PC-9 (cell line): ENCODE results near the gene OPA1. TPM values are rescaled to one million over a fixed set of nuclear protein-coding genes. Genes with fewer than 3 reads are reported as not detected.
A peak's percentile ranks its signal among the peaks of the same experiment; 100 is the strongest.

Experiments
- BruUV-seq: library from RNA; stranded (reverse); fragments of 400-500 nt; replicated peaks from 2 replicates; lab custom pipeline; 2021; lab: Mats Ljungman, UMichigan
- CTCF ChIA-PET: fragments of 300-600 bp; sonication (Branson Sonifier 250); formaldehyde crosslinking; loops from one replicate; lab custom pipeline; 2022; ENCODE audit warnings: antibody characterized with exemption; lab: Charles Lee
- POLR2A ChIA-PET: fragments of 300-600 bp; sonication (Branson Sonifier 250); formaldehyde crosslinking; loops from one replicate; lab custom pipeline; 2022; ENCODE audit warnings: antibody characterized with exemption; ENCODE audit not compliant: unreplicated experiment; lab: Charles Lee
- DNase-seq, 2 experiments: peaks; one replicate each; pipeline versions ENCODE4 v3.0.0 to v3.0.0-alpha.2; 2015 to 2022; ENCODE audit warnings: mixed read lengths in 1 of 2
- H2AFZ ChIP-seq: fragments of 200-600 bp; sonication (generic); 2 replicates; pipeline ENCODE4 v1.8.1; 2017; ENCODE audit warnings: antibody characterized with exemption
- H3F3A ChIP-seq: fragments of 200-600 bp; sonication (generic); 2 replicates; pipeline ENCODE4 v1.8.1; 2017; ENCODE audit warnings: antibody characterized with exemption, mild to moderate bottlenecking, low read depth; ENCODE audit not compliant: insufficient read depth
- H3K27ac ChIP-seq: fragments of 200-600 bp; sonication (generic); 2 replicates; pipeline ENCODE4 v1.6.1; 2016; ENCODE audit warnings: mixed run types
- H3K27me3 ChIP-seq: fragments of 200-600 bp; sonication (generic); 2 replicates; pipeline ENCODE4 v1.6.1; 2016; ENCODE audit warnings: low read depth, mixed run types; ENCODE audit not compliant: insufficient read depth
- H3K36me3 ChIP-seq: fragments of 200-600 bp; sonication (generic); 2 replicates; pipeline ENCODE4 v1.6.1; 2016; ENCODE audit warnings: low read depth, mixed run types
- H3K4me1 ChIP-seq: fragments of 200-600 bp; sonication (generic); replicated peaks from 2 replicates; pipeline ENCODE4 v1.6.1; 2016; ENCODE audit warnings: mixed run types; ENCODE audit not compliant: insufficient read depth
- H3K4me2 ChIP-seq: fragments of 200-600 bp; sonication (generic); 2 replicates; pipeline ENCODE4 v1.6.1; 2017; ENCODE audit warnings: mixed run types
- H3K4me3 ChIP-seq: fragments of 200-600 bp; sonication (generic); 2 replicates; pipeline ENCODE4 v1.6.1; 2016; ENCODE audit warnings: mixed run types
- H3K79me2 ChIP-seq: fragments of 200-600 bp; sonication (generic); 2 replicates; pipeline ENCODE4 v1.6.1; 2017; ENCODE audit warnings: low read depth, mixed run types
- H3K9me2 ChIP-seq: fragments of 200-600 bp; sonication (generic); 2 replicates; pipeline ENCODE4 v1.8.1; 2017; ENCODE audit warnings: mild to moderate bottlenecking; ENCODE audit not compliant: insufficient read depth
- H3K9me3 ChIP-seq: fragments of 200-600 bp; sonication (generic); 2 replicates; pipeline ENCODE4 v1.8.1; 2016; ENCODE audit warnings: low read depth; ENCODE audit not compliant: insufficient read depth
- H4K20me1 ChIP-seq: fragments of 200-600 bp; sonication (generic); 2 replicates; pipeline ENCODE4 v1.8.1; 2017; ENCODE audit not compliant: insufficient read depth
- CTCF ChIP-seq: fragments of 200-600 bp; sonication (generic); conservative IDR thresholded peaks from 2 replicates; pipeline ENCODE4 v1.6.1; 2017; ENCODE audit warnings: mixed run types, antibody characterized with exemption, mild to moderate bottlenecking, moderate library complexity
- EZH2 ChIP-seq: fragments of 200-600 bp; sonication (generic); IDR thresholded peaks from 2 replicates; pipeline ENCODE4 v1.8.0; 2017; ENCODE audit warnings: antibody characterized with exemption, low read depth
- intact Hi-C: fragments of 100-400 bp; cut with micrococcal nuclease; formaldehyde crosslinking; loops from one replicate; pipeline ENCODE4 v1.10.0; 2022; ENCODE audit not compliant: unreplicated experiment
- total RNA-seq: library from RNA; stranded (reverse); gene quantifications from 2 replicates; pipeline ENCODE4 v1.2.3, GENCODE V29; 2021

Gene OPA1
- total RNA-seq, 1 experiment from 2014 or later: 120 TPM

- no peaks in the 10 kb centered on the region for H3K36me3 ChIP-seq
- BruUV-seq: no TSS peak
- intact Hi-C loops: loop anchor here (5.0 kb wide), 1 partner anchor 532 kb away; no protein-coding TSS in a partner anchor
- no peak overlapping the region for H3K4me3 ChIP-seq
- H3K9me2 ChIP-seq: 0 out of 2 replicates have a peak, but pooled peaks cover 3% of the 10 kb centered on the region
- no peak overlapping the region for H2AFZ ChIP-seq
- ChIA-PET POLR2A (interaction anchor here (0.8 kb wide), 1 partner anchor 1363 kb away, joined by 3 read pairs; no protein-coding TSS in a partner anchor), CTCF (no interaction called here)
- peaks cover 14% of the 10 kb centered on the region for H3K4me1 ChIP-seq
- TF ChIP-seq EZH2 (no peak), CTCF (no peak)
- no peaks in the 10 kb centered on the region for H3K79me2 ChIP-seq
- H3K27ac ChIP-seq: no peak overlapping the region
- H3K9me3 ChIP-seq: no peaks in the 10 kb centered on the region
- no peaks in the 10 kb centered on the region for H3K27me3 ChIP-seq
- no peaks in the 10 kb centered on the region for H4K20me1 ChIP-seq
- H3F3A ChIP-seq: peaks cover 13% of the 10 kb centered on the region; the same call in 1 of the 2 replicates
- peak in 1 of 2 experiments; percentile 73 for DNase-seq
- H3K4me2 ChIP-seq: no peak overlapping the region
Measured at GRCh38 chr3:193574488-193575070, 18.4 kb upstream of the OPA1 start.

GRCh38 chr3:193585530-193585929 is 7.5 kb upstream of the OPA1 start:
- intact Hi-C loops: no loop called here
- peaks cover 4% of the 10 kb centered on the region for H3F3A ChIP-seq
- H3K79me2 ChIP-seq: no peaks in the 10 kb centered on the region
- no peak overlapping the region for H3K4me3 ChIP-seq
- H3K9me2 ChIP-seq: no peaks in the 10 kb centered on the region
- peak in 1 of 2 experiments; percentile 4 for DNase-seq
- no peaks in the 10 kb centered on the region for H3K27me3 ChIP-seq
- H3K4me2 ChIP-seq: no peak overlapping the region
- H3K27ac ChIP-seq: no peak overlapping the region
- H3K36me3 ChIP-seq: no peaks in the 10 kb centered on the region
- peaks cover 12% of the 10 kb centered on the region for H3K4me1 ChIP-seq
- no peaks in the 10 kb centered on the region for H4K20me1 ChIP-seq
- no peak overlapping the region; the same call in 1 of the 2 replicates for H2AFZ ChIP-seq
- TF ChIP-seq EZH2 (no peak), CTCF (no peak)
- CTCF ChIA-PET: no interaction called here
- POLR2A ChIA-PET: interaction anchor here (0.7 kb wide), 1 partner anchor 666 kb away, joined by 3 read pairs; no protein-coding TSS in a partner anchor
- no peaks in the 10 kb centered on the region for H3K9me3 ChIP-seq
- BruUV-seq: no TSS peak

DNA sequence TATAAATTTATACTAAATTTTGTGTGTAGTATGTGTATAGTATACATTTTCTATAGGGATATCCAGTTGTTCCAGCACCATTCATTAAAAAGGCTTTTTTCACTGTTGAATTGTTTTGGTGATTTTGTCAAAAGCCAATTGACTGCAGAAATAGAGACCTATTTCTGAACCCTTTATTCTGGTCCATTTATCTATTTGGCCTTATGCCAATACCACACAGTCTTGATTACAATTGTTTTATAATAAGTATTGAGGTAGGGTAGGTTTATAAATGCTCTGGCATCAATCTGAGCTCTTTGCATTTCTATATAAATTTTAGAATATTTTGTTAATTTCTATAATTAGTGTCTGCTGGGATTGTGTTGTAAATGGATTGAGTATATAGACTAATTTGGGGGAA is 6.5 kb upstream of the OPA1 start:
- Histone ChIP-seq H3K4me2 (no peak overlapping the region), H3K27me3 (no peaks in the 10 kb centered on the region), H2AFZ (no peak overlapping the region), H3K4me1 (peaks cover 15% of the 10 kb centered on the region), H3K4me3 (no peak overlapping the region), H3F3A (peaks cover 5% of the 10 kb centered on the region; the same call in 1 of the 2 replicates), H3K36me3 (no peaks in the 10 kb centered on the region), H3K79me2 (no peaks in the 10 kb centered on the region), H3K27ac (no peak overlapping the region), H3K9me3 (no peaks in the 10 kb centered on the region), H4K20me1 (no peaks in the 10 kb centered on the region), H3K9me2 (no peaks in the 10 kb centered on the region)
- CTCF ChIA-PET: no interaction called here
- no peak for DNase-seq
- intact Hi-C loops: no loop called here
- POLR2A ChIA-PET: no interaction called here
- no peak for TF ChIP-seq EZH2
- TF ChIP-seq CTCF: no peak
- BruUV-seq: no TSS peak
